ENCODE measurements around the gene EMSY.

GRCh38 chr11:76579056-76579751, 134.4 kb downstream of the EMSY start:
- TF ChIP-seq CTCF (IDR thresholded peaks at IDR 0.05) (peak in 3 of 4 donors; percentile 4 to 23 (median 10)), POLR2A (IDR thresholded peaks at IDR 0.05) (no peak)

Data from right lobe of liver (tissue), 4 donors.